ENCODE results near the gene GPRIN3.

GPRIN3 gene

GRCh38 chr4:89307446-89308160, at the start of gene GPRIN3:
GPRIN3 (minus strand) TSS chr4:89307800; CDS start chr4:89250110, 57,690 bp downstream.
- in situ Hi-C loops (cut with HindIII; ENCODE audit: low pct_ligation_motif_present, low pct_unique_long_range_greater_than_20kb, low sequenced_read_pairs): no loop called here
- no peak for DNase-seq

DNA sequence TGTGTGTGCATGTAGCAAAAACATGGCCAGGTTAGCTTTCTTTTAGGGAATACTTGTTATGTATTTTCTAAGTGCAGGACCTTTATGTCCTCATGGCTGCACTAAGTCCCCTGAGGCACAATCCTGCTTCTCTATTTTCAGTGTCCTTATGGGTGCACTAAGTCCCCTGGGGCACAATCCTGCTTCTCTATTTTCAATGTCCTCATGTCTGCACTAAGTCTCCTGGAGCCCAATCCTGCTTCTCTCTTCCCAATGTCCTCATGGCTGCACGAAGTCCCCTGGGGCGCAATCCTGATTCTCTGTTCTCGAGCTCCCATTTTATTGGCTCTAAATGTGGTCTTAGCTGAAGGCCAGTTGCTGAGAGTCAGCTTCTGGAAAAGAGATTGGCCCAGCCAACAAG, 49.7 kb upstream of the GPRIN3 start:
- in situ Hi-C loops (cut with HindIII; ENCODE audit: low pct_ligation_motif_present, low pct_unique_long_range_greater_than_20kb, low sequenced_read_pairs): no loop called here
- no peak for DNase-seq

GRCh38 chr4:89356086-89356485, 48.5 kb upstream of the GPRIN3 start:
- in situ Hi-C loops (cut with HindIII; ENCODE audit: low pct_ligation_motif_present, low pct_unique_long_range_greater_than_20kb, low sequenced_read_pairs): no loop called here
- DNase-seq: no peak

DNA sequence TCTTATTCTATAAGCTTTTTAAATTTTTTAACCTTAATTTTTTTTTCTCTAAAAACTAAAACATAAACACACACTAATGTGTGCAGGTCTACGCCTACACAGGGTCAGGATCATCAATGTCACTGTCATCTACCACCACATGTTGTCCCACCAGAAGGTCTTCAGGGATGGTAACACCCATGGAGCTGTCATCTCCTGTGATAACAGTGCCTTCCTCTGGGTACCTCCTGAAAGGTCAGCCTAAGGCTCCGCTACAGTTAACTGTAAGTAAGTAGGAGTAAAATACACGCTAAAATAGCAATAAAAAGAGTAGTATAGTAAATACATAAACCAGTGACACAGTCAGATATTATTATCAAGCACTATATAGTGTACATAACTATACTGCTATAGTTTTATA, 45.9 kb upstream of the GPRIN3 start:
- no peak for DNase-seq
- in situ Hi-C loops (cut with HindIII; ENCODE audit: low pct_ligation_motif_present, low pct_unique_long_range_greater_than_20kb, low sequenced_read_pairs): no loop called here

GRCh38 chr4:89352541-89352940, 44.9 kb upstream of the GPRIN3 start:
- no peak for DNase-seq
- in situ Hi-C loops (cut with HindIII; ENCODE audit: low pct_ligation_motif_present, low pct_unique_long_range_greater_than_20kb, low sequenced_read_pairs): no loop called here

DNA sequence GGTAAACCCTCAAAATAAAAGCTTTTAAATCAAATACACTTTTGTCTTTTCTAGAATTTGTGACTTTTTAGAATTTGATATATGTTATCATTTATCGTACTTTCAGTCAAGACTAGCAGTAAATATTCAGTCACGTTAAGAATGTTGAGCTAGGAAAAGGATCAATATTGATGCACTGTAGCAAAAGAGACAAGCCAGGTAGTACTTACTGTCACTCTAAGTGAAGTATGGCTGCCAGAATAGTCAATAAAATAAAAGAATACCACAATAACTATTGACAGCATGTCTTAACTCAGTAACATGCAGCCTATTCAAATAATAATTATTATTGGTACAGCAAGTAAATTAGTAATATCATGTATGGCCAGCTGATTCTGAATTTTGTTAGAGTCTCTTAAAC, 43.6 kb upstream of the GPRIN3 start:
- DNase-seq: no peak
- in situ Hi-C loops (cut with HindIII; ENCODE audit: low pct_ligation_motif_present, low pct_unique_long_range_greater_than_20kb, low sequenced_read_pairs): no loop called here

GRCh38 chr4:89347363-89348025, 39.9 kb upstream of the GPRIN3 start:
- in situ Hi-C loops (cut with HindIII; ENCODE audit: low pct_ligation_motif_present, low pct_unique_long_range_greater_than_20kb, low sequenced_read_pairs): no loop called here
- no peak for DNase-seq

- DNase-seq: no peak
- in situ Hi-C loops (cut with HindIII; ENCODE audit: low pct_ligation_motif_present, low pct_unique_long_range_greater_than_20kb, low sequenced_read_pairs): no loop called here
These were observed 37.0 kb upstream of the GPRIN3 start for GRCh38 chr4:89344571-89344970.

- no peak for DNase-seq
- in situ Hi-C loops (cut with HindIII; ENCODE audit: low pct_ligation_motif_present, low pct_unique_long_range_greater_than_20kb, low sequenced_read_pairs): no loop called here
These were observed 30.6 kb upstream of the GPRIN3 start for GRCh38 chr4:89338206-89338605.

- DNase-seq: no peak
- in situ Hi-C loops (cut with HindIII; ENCODE audit: low pct_ligation_motif_present, low pct_unique_long_range_greater_than_20kb, low sequenced_read_pairs): no loop called here
These were observed 30.1 kb upstream of the GPRIN3 start for GRCh38 chr4:89337681-89338080.

- no peak for DNase-seq
- in situ Hi-C loops (cut with HindIII; ENCODE audit: low pct_ligation_motif_present, low pct_unique_long_range_greater_than_20kb, low sequenced_read_pairs): no loop called here
These were observed 29.3 kb upstream of the GPRIN3 start for GRCh38 chr4:89336818-89337420.

DNA sequence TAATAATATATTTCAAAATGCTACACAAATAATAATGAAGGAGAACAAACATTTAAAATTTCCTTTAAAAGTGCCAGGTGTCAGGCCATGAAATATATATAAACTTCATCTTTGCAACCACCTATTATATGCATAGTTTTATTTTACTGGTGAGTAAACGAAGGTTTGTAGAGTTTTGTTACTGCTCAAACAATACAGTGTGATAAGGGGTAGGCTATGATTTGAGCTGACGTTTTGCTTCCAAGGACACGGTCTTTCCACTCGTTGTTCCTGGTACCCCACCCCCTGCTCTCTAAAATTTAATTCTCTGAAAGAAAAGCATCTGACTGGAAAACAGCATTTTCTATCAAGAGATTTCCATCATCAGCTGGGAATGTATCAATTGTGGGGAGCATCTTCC, 27.2 kb upstream of the GPRIN3 start:
- DNase-seq: no peak
- in situ Hi-C loops (cut with HindIII; ENCODE audit: low pct_ligation_motif_present, low pct_unique_long_range_greater_than_20kb, low sequenced_read_pairs): no loop called here

DNA sequence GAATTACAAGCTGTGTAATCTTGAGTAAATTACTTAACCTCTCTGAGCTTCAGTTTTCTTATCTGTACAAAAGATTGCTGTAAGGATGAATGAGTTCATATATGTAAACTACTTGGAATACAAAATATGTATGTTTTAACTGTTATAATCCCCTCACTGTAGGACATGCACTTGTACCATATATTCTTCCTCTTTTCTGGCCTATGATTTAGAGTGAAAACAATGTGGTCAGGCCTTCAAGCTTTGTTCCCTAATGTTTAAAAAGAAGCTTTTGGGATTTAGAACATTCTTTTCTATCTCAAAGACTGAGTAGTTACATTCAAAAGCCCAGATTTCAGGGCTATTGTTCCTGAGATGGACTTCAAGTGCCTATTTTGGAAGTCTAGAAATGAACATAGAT, 26.7 kb upstream of the GPRIN3 start:
- in situ Hi-C loops (cut with HindIII; ENCODE audit: low pct_ligation_motif_present, low pct_unique_long_range_greater_than_20kb, low sequenced_read_pairs): no loop called here
- DNase-seq: no peak

DNA sequence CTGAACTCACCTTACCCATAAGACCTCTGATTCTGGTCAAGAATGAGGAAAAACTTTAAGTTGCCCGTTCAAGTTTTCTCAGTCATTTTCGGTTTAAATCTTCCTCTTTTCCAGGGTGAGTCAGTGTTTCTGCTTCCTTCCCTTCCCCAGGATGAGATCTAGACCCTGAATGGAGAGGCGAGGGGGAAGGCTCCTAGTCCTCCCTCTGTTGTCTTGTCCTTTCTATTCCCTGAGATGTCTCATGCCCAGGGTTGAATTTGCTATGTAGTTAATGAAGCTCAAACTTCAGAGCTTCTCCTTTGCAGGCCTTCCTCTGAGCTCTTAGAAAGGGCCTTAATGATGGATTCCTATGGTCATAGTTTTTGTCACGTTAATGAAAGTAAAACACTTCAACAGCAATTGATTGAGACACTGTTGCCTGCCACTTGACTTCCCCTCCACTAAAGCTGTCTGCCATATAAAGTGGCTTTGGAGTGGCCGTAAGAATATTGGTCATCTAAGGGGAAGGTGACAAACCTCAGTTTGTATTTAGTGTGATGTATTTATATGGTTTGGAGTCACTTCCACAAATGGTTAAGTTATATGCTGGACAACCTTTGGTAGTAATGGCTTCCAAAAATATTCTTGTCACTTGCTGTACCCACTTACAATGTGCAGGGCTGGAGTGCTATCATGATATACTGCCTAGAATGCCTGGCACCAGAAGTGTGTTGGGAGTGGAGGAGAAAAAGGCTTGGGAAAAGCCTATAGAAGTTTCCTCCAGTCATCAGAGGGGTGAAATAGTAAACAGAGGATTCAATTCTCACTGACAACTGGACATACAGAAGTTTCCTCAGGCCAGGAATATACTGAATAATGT, 24.3 kb upstream of the GPRIN3 start:
- in situ Hi-C loops (cut with HindIII; ENCODE audit: low pct_ligation_motif_present, low pct_unique_long_range_greater_than_20kb, low sequenced_read_pairs): no loop called here
- no peak for DNase-seq

DNA sequence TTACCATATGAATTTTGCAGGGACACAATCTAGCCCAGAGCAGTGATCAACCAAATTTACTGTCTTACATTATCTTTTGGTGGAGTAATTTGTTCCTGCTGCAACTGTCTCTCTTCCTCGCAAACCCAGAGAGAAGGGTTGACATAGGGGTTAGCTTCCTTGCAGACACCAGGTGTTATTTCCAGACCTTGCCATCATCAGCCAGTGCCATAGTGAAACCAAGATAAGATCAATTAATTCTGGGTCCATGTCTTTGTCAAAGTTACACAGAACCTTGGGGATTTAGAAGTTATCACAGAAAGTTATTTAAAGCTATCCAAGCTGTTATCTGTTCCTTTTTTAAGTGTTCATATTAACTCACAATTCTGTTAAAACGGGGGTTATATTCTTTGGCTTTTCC, 23.6 kb upstream of the GPRIN3 start:
- DNase-seq: no peak
- in situ Hi-C loops (cut with HindIII; ENCODE audit: low pct_ligation_motif_present, low pct_unique_long_range_greater_than_20kb, low sequenced_read_pairs): no loop called here

GRCh38 chr4:89329280-89329679, 21.7 kb upstream of the GPRIN3 start:
- DNase-seq: no peak
- in situ Hi-C loops (cut with HindIII; ENCODE audit: low pct_ligation_motif_present, low pct_unique_long_range_greater_than_20kb, low sequenced_read_pairs): no loop called here

GRCh38 chr4:89324671-89325070, 17.1 kb upstream of the GPRIN3 start:
- in situ Hi-C loops (cut with HindIII; ENCODE audit: low pct_ligation_motif_present, low pct_unique_long_range_greater_than_20kb, low sequenced_read_pairs): no loop called here
- DNase-seq: no peak

DNA sequence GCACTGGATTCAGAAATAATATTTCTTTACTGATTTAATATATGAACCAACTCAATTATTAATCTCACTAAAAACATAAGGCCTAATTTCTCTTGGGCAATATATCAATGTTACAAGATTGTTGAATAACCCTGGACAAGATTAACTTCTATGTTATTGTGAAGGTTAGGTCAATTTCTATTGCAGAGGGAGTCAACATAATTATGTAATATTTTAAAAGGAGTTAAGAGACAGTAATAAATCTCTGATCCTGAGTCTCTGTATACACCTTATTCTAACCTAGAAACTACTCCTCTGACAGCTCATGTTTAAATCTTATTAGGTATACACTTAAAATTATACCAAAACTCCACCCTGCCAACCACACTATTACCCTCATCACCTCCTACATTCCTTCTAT, 15.1 kb upstream of the GPRIN3 start:
- in situ Hi-C loops (cut with HindIII; ENCODE audit: low pct_ligation_motif_present, low pct_unique_long_range_greater_than_20kb, low sequenced_read_pairs): no loop called here
- no peak for DNase-seq

DNA sequence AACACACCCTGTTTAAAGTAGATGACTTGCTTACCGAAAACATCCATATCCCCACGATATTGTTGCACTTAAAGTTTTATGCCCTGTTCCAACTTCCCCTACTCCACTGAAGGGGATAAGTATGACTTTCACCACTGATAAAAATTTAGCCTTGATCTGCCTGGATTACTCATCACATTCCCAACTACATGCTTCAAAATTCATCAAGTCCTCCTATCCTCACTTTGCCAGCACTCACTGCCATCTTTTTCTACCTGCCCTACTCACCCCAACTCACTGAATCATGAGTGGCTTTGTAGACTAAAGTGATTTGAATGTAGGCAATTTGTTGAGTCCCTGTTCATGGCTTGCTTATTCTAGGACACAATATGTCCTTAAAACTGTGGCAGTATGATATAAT, 12.2 kb upstream of the GPRIN3 start:
- in situ Hi-C loops (cut with HindIII; ENCODE audit: low pct_ligation_motif_present, low pct_unique_long_range_greater_than_20kb, low sequenced_read_pairs): no loop called here
- DNase-seq: no peak

Measured in ACHN (cell line).